SH-SY5Y (cell line): ENCODE data around the gene NOG.

Experiments
- GATA2 ChIP-seq: IDR thresholded peaks from 2 replicates; pipeline ENCODE4 v1.6.1; 2011; ENCODE audit warnings: mild to moderate bottlenecking, low read depth, low read length
- GATA3 ChIP-seq: IDR thresholded peaks from 2 replicates; pipeline ENCODE4 v1.6.1; 2011; ENCODE audit warnings: low read depth, mild to moderate bottlenecking, low read length, moderate library complexity

- no peak for TF ChIP-seq GATA2
- no peak for TF ChIP-seq GATA3
These were observed 15.7 kb upstream of the NOG start for GRCh38 chr17:56577843-56578204.
